SW480 (cell line): ENCODE results near the gene SRRM2.

Source experiments
- DNase-seq: peaks from one replicate; pipeline ENCODE4 v3.0.0-alpha.2; 2016; ENCODE audit warnings: low spot score

SRRM2 gene

GRCh38 chr16:2777231-2777902 is 24.9 kb downstream of the SRRM2 start, which contains the start of gene ELOB:
Gene ELOB, minus strand, starts transcription at chr16:2777280. Its CDS starts 41 bp downstream, at chr16:2777239.
- DNase-seq = peak; percentile 76

- DNase-seq = no peak
These were observed 25.6 kb downstream of the SRRM2 start for GRCh38 chr16:2777903-2778629.

DNA sequence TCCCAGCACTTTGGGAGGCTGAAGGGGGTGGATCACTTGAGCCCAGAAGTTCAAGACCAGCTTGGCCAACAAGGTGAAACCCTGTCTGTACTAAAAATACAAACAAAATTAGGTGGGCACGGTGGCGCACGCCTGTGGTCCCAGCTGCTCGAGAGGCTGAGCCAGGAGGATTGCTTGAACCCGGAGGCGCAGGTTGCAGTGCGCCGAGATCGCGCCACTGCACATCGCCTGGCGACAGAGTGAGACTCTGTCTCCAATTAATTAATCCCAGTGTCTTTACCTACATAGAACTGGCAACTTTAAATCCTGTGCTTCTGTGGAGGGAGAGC is 26.2 kb downstream of the SRRM2 start:
- no peak for DNase-seq

DNA sequence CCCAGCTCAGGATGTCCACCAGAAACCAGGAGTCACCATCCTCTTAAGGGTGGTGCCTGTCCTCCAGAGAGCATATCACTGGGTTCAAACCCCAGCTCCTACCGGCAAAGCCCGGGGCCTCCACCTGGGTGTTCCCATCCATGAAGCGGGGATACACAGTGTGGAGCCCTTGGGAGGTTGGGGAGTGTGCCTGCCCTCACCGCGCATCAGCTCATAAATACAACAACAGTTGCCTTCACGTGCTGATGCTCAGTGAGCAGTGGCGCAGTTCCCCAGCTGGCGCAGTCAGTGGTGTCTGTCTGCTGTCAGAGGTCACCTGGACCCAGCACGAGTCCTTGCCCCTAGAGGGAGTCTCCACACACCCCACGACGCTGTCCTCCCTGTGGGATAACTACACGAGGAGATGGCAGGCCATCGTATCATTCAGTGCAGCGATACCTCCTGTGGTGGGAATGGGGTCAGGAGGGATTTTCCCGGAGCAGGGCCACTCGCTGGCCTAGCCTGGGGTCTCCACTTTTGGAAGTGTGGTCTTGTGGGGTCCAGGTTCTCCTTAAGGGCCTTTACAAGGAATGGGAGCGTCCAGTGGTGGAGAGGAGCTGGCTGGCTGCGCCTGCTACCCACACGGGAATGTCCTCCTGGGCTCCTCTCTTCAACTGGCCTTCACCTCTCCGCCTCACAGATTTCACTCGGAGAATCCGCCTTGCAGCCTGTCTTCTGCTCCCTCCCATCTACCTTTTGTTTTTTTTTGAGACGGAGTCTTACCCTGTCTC is 26.9 kb downstream of the SRRM2 start:
- no peak for DNase-seq

GRCh38 chr16:2779978-2780898 is 27.8 kb downstream of the SRRM2 start:
- DNase-seq = no peak

DNA sequence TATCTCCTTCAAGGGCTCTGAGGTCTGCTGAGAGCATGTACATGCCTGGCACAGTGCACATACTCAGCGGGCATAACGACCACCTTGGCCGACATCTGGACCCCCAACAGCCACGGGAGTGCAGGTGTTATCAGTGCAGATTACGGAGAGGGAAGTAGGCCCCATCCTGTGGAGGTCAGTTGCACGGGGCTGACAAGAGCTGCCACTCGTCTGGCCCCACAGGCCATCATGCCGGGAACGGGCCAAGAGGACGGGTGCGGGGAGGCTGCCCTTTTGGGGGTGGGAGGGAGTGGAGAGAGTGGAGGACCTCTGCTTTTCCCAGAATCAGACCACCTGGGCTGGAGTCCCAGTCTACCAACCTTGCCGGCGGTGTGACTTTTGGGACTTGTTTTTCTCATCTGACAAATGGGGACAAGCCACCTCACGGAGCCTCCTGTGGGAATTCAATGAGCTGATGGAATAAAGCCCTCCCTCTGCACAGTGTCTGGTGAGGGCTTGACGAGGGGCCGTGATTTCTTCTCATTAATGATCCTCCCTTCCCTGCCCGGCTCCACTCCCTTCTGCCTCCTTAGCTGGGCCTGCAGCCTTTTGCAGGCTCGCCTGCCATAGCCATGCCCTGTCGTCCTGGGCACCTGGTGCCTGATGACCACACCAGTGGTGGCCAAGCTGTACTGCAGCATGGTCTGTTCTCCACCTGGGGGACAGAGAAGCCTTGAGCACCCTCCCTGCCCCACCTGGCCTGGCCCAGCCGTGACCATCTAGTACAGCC is 30.3 kb downstream of the SRRM2 start:
- DNase-seq = no peak

DNA sequence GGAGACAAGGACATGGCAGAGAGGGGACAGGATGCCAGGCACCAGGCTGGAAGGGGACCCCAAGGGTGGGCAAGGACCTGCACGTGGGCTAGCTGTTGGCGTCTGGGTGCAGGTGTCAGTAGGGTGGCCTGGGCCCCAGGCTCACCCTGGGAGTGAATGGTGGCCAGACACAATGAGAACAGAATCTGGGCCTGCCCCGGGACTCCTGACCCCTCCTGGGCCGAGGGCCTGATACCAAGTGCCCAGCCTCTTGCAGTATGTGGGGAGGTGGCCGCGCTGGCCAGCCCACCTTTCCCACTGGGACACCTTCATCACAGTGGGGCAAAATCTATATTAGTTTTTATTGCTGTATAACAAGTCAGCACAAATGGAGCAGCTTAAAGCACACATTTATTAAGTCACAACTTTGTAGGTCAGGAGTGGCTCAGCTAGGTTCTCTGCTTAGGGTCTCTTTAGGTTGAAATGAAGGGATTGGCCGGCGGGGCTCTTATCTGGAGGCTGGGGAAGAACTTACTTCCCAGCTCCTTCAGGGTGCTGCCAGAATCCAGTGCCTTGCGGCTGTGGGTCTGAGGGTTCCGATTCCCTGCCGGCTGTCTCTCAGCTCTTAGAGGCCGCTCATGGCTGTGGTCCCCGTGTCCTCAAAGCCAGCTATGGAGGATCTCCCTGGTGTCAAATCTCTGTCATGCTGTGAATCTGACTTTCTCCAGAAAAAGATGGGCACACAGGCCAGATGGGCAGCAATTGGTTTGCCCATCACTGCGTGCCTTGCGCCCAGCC is 31.3 kb downstream of the SRRM2 start:
- no peak for DNase-seq

GRCh38 chr16:2784358-2785100 is 32.1 kb downstream of the SRRM2 start:
- DNase-seq = no peak

- peak; percentile 53 for DNase-seq
These were observed 32.9 kb downstream of the SRRM2 start for GRCh38 chr16:2785101-2785991.

DNA sequence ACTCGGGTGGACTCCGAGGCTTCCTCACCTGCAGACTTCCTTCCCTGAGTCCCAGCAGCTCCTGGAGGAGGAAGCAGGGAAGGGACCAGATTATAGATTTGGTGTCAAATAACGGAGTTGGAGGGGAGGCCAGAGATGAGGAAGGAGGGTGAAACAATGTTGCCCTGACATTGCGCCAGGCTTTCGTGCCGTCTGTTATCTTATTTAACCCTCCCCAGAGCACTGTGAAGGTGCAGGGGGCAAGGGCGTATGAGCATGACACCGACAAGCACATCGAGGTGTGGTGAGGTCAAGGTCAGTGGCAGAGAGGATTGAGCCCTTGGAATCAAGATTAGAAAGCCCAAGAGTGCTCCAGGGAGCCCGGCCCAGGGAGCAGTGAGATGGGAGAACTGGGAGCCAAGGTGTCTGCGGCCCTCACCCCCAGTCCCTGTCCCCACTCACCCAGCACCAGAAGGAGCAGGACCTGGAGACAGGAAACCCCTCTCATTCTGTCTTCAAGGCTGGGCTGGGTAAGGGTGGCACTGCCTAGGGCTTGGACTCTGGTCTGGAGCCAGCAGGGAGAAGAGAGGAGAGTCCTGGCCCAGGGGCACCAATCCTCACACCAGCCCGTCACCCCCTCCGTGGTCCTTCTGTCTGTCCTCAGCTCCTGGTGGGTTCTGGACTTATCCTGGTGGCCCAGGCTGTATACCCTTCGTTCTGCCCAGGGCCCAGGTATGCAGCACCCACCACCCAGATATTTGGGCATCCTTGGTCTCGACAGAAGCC is 33.8 kb downstream of the SRRM2 start:
- DNase-seq = no peak

DNA sequence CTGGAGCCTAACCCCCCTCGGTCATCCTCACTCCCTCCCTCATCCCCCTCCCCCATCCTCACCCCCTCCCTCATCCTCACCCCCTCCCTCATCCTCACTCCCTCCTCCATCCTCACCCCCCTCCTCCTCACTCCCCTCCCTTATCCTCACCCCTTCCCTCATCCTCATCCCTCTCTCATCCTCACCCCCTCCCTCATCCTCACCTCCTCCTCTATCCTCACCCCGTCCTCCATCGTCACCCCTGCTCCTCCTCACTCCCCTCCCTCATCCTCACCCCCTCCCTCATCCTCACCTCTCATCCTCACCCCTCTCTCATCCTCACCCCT is 34.4 kb downstream of the SRRM2 start:
- no peak for DNase-seq

- DNase-seq = no peak
These were observed 35.0 kb downstream of the SRRM2 start, which contains the start of gene PRSS33 for GRCh38 chr16:2787406-2787805. Gene PRSS33, minus strand, starts transcription at chr16:2787560. Its CDS starts 1,013 bp downstream, at chr16:2786547.

GRCh38 chr16:2787961-2788360 is 35.5 kb downstream of the SRRM2 start:
- DNase-seq = no peak

DNA sequence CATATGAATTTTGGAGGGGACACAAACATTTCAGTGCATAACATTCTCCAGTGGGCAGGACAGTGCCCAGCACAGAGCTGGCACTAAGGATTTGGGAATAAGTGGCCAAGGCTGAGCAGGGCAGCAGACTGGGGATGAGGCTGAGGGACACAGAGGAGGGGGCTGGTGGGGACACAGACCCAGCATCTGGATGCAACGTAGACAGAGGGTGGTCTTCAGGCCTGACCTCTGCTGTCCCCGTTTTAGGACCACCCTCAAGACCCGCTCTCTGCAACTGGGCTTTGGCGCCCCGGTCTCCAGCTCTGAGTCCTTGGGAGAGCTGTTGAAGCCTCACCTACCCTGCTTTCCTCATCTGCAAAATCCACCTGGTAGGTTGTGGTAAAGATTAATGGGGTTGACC is 38.2 kb downstream of the SRRM2 start:
- DNase-seq = no peak

DNA sequence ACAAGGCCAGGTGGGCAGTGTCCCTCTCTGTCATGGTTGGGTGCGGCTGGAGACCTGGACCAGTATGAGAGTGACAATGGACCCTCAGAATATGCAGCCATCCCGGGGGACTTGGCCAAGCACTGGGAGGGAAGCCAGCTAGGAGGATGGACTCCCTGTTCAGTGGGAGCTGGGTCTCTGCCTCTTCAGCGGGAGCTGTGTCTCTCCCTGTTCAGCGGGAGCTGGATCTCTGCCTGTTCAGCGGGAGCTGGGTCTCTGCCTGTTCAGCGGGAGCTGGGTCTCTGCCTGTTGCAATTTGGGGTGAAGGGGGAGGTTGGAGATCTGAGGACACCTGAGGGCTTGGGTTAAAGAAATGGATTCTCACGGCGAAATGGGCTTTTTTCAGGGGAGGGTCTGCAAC is 38.7 kb downstream of the SRRM2 start:
- no peak for DNase-seq

DNA sequence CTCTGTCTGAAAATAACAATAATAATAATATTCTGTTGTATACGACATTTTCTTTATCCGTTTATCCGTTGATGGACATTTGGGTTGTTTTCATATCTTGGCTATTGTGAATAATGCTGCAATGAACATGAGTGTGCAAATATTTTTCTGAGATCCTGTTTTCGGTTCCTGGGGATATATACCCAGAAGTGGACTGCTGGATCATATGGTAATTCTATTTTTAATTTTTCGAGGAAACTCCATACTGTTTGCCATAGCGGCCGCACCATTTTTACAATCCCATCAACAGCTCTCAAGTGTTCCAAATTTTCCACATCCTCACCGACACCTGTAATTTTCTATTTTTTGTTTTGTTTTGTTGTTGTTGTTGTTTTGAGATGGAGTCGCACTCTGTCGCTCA is 40.5 kb downstream of the SRRM2 start:
- DNase-seq = no peak

- DNase-seq = peak; percentile 67
These were observed 43.1 kb downstream of the SRRM2 start for GRCh38 chr16:2795395-2796143.
